Mucosa of descending colon (tissue), 3 donors: ENCODE data around the gene RCOR3. TPM values are rescaled to one million over a fixed set of nuclear protein-coding genes. Genes with fewer than 3 reads are reported as not detected.
A peak's percentile ranks its signal among the peaks of the same experiment; 100 is the strongest.

Experiments
- ATAC-seq: fragments of 200-7000 bp; cut with Tn5 transposase; one replicate; pipeline ENCODE4 v1.9.1; 2020; ENCODE audit warnings: mild to moderate bottlenecking, moderate library complexity
- DNase-seq, 3 donors: peaks; one replicate each; pipeline ENCODE4 v3.0.0-alpha.2; 2020
- H3K36me3 ChIP-seq: fragments of 200-600 bp; one replicate; pipeline ENCODE4 v1.8.0; 2021; ENCODE audit warnings: low read depth, mild to moderate bottlenecking
- H3K4me1 ChIP-seq: fragments of 200-600 bp; one replicate; pipeline ENCODE4 v1.8.0; 2021; ENCODE audit warnings: low read depth, mild to moderate bottlenecking
- H3K4me3 ChIP-seq: fragments of 200-600 bp; one replicate; pipeline ENCODE4 v1.8.0; 2021; ENCODE audit warnings: mild to moderate bottlenecking
- H3K9me3 ChIP-seq: fragments of 200-600 bp; one replicate; pipeline ENCODE4 v1.8.0; 2021; ENCODE audit warnings: mild to moderate bottlenecking
- intact Hi-C, 2 donors: fragments of 100-400 bp; cut with DNase I in 1 of 2; cut with micrococcal nuclease in 1 of 2; formaldehyde crosslinking; loops; one replicate each; pipeline versions ENCODE4 v1.11.0 to v1.11.1; 2022; cut with DNase I, micrococcal nuclease
- total RNA-seq, 3 donors: library from RNA; stranded (reverse); fragmentation: NEBNext Ultra II Directional in 2 of 3; extraction: Animal tissue kit (Norgen Biotek cat#: 25700) in 2 of 3; gene quantifications; one replicate each; pipeline versions ENCODE4 v1.2.1 to v1.2.4, GENCODE V29; 2021 to 2023
- TF ChIP-seq, protein P1 (sequence below): fragments of 200-600 bp; IDR thresholded peaks from one replicate; pipeline ENCODE4 v1.8.0; 2022; ENCODE audit warnings: antibody characterized with exemption, mild to moderate bottlenecking
- donor health status: DM: no; HTN: no; CAD: no; lungs with moderate emphysema.
- donor health status: DM: no; HTN: no; CAD: no.
- donor health status: DM: no; HTN: yes; CAD: no.

Gene RCOR3
- total RNA-seq, 3 donors from 2014 or later, result 41.1 to 68.0 (median 60.4) TPM

DNA sequence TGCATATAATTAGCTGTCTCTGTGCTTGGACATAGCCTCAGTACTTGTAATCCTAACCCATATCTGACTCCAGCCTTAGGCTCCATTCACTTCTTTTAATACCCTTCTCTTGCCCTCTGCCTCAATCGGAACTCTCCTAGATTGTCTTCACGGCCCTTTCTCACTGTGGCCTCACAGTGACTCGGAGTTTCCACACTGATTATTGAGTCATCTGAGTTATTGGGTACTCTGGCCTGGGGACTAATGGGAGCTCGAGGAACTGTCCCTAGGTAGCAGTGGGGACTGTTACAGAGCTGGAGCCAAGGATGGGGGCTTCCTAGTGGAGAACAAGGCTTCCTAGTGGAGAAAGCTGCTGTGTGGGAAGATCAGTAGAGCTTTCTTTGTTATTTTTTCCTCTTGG, 84.4 kb downstream of the RCOR3 start:
- Histone ChIP-seq H3K4me1 (peaks cover 22% of the 10 kb centered on the region), H3K9me3 (no peaks in the 10 kb centered on the region), H3K4me3 (no peak overlapping the region), H3K36me3 (no peaks in the 10 kb centered on the region)
- DNase-seq (no peak), ATAC-seq (no peak)
- intact Hi-C loops, result no loop called here
- TF ChIP-seq, protein P1, sequence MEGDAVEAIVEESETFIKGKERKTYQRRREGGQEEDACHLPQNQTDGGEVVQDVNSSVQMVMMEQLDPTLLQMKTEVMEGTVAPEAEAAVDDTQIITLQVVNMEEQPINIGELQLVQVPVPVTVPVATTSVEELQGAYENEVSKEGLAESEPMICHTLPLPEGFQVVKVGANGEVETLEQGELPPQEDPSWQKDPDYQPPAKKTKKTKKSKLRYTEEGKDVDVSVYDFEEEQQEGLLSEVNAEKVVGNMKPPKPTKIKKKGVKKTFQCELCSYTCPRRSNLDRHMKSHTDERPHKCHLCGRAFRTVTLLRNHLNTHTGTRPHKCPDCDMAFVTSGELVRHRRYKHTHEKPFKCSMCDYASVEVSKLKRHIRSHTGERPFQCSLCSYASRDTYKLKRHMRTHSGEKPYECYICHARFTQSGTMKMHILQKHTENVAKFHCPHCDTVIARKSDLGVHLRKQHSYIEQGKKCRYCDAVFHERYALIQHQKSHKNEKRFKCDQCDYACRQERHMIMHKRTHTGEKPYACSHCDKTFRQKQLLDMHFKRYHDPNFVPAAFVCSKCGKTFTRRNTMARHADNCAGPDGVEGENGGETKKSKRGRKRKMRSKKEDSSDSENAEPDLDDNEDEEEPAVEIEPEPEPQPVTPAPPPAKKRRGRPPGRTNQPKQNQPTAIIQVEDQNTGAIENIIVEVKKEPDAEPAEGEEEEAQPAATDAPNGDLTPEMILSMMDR, result no peak

DNA sequence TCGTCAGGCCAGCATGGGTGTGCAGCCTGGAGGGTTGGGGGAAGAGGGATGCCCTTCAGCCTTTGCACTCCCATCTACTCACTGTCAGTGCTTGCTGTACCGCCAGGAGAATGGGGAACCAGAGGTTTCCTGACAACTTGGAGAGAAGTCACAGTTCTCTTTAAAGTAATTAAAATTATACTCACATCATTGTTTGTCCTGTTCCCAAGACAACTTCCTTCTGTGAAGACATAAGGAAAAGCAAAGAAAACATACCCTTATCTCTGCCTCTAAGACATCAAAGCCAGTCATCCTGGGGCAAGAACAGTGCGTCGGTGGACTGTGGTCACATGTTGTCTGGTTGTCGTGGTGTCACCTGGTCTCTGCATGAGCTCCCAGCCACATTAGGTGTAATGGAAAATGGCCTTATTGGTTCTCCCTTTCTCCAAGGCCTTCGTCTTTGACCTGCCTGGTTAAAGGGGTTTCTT, 85.0 kb downstream of the RCOR3 start:
- intact Hi-C loops, result no loop called here
- H3K36me3 ChIP-seq, result no peaks in the 10 kb centered on the region
- no peak overlapping the region for H3K4me3 ChIP-seq
- H3K4me1 ChIP-seq, result peaks cover 19% of the 10 kb centered on the region
- ATAC-seq (peak; percentile 76), DNase-seq (no peak)
- TF ChIP-seq, protein P1, result no peak
- H3K9me3 ChIP-seq, result no peaks in the 10 kb centered on the region

DNA sequence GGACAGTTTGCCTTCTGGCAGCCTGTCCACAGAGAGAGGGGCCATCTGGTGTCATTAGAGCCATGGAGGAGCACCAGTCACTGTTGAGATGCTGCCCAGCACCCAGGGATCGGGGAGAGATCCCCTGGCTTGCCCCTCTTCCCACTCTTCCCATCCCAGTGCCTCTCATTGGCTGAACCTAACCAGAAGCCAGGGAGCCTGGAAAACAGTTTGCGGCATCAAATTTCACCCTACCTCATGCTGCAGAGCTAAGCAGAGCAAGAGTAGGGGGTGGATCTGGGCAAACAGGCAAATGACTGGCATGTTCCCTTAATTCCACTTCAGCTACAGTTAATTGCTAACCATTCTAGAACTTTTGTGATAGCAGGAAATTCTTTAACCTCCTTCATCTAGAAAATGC, 86.6 kb downstream of the RCOR3 start:
- peaks cover 13% of the 10 kb centered on the region for H3K4me1 ChIP-seq
- H3K9me3 ChIP-seq, result no peaks in the 10 kb centered on the region
- TF ChIP-seq, protein P1, result no peak
- no peaks in the 10 kb centered on the region for H3K36me3 ChIP-seq
- no peak overlapping the region for H3K4me3 ChIP-seq
- ATAC-seq (no peak), DNase-seq (no peak)
- intact Hi-C loops, result no loop called here

DNA sequence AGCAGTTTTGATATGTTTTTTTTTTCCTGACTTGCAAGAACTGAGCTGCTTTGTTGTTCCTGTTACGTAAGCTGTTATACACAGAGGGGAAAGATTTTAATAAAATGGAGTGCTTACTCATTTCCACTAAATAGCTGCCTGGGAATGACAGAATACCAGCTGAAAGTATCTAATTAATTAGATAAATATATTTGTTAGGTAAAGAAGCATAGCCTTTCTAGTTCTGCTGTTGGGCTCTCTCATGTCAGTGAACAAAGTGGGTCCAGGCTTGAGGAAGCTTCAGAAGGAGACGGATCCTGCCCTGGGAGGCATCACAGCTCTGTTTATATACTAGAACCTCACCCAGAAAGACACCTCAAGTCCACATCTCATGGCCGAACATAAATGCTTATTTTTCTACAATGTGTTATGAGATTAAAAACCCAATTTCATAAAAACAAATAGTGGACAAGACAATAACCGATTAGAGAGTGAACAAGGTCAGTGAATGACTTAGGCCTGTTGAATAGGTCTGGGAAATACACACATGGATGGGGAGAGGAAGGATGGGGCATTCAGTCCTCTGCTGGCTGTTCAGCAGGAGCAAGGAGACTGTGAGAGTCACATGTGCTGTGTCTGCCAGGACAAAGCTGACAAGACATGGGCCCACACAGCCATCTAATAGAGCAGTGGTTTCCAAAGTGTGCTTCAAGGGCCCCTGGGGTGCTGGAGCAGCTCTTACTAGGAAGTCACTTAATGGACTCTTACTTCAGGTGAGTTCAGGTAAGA, 88.1 kb downstream of the RCOR3 start:
- intact Hi-C loops, result no loop called here
- H3K4me3 ChIP-seq, result no peak overlapping the region
- DNase-seq (no peak), ATAC-seq (no peak)
- H3K9me3 ChIP-seq, result no peaks in the 10 kb centered on the region
- TF ChIP-seq, protein P1, result no peak
- no peaks in the 10 kb centered on the region for H3K36me3 ChIP-seq
- peaks cover 6% of the 10 kb centered on the region for H3K4me1 ChIP-seq

GRCh38 chr1:211348547-211348946, 89.4 kb downstream of the RCOR3 start:
- no peaks in the 10 kb centered on the region for H3K36me3 ChIP-seq
- TF ChIP-seq, protein P1, result no peak
- intact Hi-C loops, result no loop called here
- H3K9me3 ChIP-seq, result no peaks in the 10 kb centered on the region
- no peak for DNase-seq
- peaks cover 16% of the 10 kb centered on the region for H3K4me1 ChIP-seq
- ATAC-seq, result no peak
- H3K4me3 ChIP-seq, result no peak overlapping the region
